GM18508 (cell line): ENCODE data around the gene CD302.
"Not testable (repeated sequence)": the region's sequence is repeated elsewhere in the genome, so short reads cannot be mapped to it uniquely, and the experiment has no call there.

ENCODE experiments used
- ATAC-seq: cut with Tn5 transposase; IDR thresholded peaks from one replicate; pipeline ENCODE4 v1.9.1; 2021; ENCODE audit warnings: moderate number of reproducible peaks; ENCODE audit not compliant: insufficient read depth, unreplicated experiment

Gene CD302

GRCh38 chr2:159755788-159756187, 42.2 kb downstream of the CD302 start:
- ATAC-seq: no peak

DNA sequence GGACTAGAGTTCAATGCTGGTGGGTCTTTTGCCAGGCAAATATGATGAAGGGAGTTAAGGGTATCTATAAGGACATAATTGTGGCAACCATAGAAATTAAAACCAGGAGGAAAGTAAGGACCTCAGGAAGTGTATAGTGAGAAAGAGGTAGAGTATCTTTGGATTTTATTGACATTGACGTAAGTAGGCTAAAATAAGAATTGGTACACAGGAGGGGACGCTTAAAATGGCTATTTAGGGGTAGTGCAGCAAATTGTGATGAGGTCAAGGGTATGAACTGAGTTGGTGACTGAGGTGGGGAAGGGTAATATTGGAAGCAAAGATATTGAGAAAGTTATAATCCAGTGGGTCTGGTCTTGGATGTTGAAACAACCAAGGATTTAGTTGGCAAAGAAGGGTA, 43.0 kb downstream of the CD302 start:
- ATAC-seq: no peak

GRCh38 chr2:159753797-159754196, 44.2 kb downstream of the CD302 start:
- ATAC-seq: no peak

- ATAC-seq: no peak
Measured at GRCh38 chr2:159750873-159751272, 47.1 kb downstream of the CD302 start.

GRCh38 chr2:159748089-159748488, 49.9 kb downstream of the CD302 start:
- no peak for ATAC-seq

GRCh38 chr2:159745237-159745636, 52.8 kb downstream of the CD302 start:
- not testable (repeated sequence) for ATAC-seq

DNA sequence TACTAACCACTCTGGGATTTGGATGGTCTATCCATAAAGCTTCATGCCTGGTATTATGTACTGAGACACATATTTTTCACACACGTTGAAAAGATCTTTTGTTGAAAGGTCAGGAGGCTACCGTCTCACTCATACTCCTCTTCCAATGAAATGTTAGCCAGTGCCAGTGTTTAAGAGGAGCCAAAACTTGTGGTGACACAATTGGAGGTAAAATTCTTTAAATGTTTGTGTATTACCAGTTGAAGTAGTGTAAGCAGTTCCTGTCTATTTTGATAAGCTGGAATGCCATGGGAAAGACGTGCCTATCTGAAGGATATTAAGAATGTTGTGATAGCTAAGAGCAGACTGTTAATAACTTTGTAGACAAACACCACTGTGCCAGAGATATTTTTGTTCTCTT, 53.6 kb downstream of the CD302 start:
- no peak for ATAC-seq

- ATAC-seq: no peak
Measured at GRCh38 chr2:159742846-159743245, 55.2 kb downstream of the CD302 start.

DNA sequence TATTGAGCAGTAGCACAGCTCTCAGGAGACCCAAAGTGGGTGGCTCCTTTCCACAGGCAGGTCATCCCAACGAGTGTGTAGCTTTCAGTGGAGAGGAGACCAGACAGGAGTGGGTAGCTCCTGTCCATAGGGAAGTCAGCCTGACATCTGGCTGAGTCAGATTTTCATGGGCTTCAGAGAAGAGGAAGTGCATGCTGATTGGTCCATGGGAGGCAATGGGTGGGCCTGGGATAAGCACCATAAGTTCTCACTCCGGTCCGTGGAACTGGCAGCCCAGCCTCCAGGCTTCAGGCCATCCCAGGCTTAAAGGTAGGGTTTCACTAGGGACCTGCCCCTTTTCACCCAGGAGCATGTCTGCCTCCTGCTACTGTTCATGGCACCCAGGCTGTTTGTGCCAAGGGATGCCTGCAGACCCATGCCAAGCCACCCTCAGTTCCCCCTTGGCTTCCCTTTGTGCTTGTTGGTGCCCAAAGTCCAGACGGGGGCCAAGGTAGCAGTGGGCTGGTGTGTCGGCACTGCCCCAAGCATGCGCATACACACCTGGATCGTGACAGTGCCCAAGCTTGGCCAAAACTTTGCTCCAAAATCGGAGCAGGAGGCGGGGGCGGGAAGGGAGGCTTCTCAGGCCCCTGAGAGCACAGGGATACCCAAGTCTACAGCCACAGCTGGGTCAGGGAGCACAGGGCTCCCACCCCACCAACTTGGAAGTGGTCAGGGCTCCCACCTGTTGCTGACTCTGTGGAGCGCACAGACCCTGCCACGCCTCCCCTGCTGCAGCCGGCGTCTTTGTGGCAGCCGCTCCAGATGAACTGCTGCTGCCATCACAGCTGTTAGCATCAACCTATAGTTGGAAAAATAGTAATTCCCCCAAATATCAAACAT, 59.3 kb downstream of the CD302 start:
- ATAC-seq: no peak

GRCh38 chr2:159737917-159738296, 60.1 kb downstream of the CD302 start:
- ATAC-seq: no peak

DNA sequence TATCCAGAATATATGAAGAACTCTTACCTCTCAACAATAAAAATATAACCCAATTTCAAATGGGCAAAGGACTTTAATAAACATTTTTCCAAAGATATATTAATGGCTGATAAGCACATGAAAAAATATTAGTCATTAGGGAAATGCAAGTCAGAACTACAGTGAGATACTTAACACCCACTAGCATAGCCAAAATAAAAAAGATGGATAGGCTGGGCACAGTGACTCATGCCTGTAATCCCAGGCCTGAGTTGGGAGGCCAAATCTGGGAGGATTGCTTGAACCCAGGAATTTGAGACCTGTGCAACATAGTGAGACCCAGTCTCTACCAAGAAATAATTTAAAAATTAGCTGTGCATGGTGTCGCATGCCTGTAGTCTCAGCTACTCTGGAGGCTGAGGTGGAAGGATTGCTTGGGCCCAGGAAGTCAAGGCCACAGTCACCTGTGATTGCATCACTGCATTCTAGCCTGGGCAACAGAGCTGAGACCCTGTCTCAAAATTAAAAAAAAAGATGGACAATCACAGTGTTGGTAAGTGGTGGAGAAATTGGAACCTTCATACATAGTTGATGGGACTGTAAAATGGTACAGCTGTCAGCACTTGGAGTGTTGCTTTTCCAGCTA, 60.6 kb downstream of the CD302 start:
- ATAC-seq: no peak

GRCh38 chr2:159736048-159736447, 62.0 kb downstream of the CD302 start:
- no peak for ATAC-seq

GRCh38 chr2:159735648-159736047, 62.4 kb downstream of the CD302 start:
- ATAC-seq: no peak

DNA sequence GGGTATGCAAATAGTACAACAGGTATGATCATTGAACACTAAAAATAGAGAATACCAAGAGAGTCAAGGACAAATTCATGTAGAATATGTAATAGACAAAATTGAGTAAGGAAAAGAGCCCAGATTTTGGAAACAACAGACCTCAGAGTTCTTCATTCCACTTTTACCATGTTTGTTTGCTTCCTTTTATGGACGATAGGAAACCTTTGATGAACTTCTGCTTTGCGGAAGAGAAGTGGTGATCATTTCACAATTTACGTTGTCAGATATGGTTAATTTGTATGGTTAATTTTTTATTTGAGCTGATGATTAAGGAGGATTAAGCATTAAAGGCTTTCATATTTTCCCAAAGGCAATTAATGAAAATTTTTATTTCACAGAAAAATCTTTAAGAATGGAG, 69.4 kb downstream of the CD302 start:
- no peak for ATAC-seq

DNA sequence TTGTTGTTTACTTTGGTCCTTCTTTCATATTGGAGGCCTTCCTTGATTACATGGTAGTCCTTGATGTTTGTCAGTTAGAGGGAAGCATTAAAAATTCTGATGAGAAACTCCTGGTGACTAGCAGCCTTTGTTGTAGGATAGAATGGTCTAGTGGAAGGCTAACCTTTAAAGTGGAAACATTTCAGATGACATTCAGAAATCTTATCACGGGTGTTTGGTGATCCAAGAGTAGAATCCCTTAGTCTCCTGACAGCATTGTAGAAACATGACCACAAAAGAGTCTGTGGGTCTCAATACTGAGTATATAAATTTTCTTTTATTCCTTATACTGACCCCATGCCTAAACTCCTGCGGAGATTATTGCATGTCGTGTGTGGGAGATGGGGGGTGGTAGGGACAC, 72.3 kb downstream of the CD302 start:
- no peak for ATAC-seq

GRCh38 chr2:159724795-159725572, 73.0 kb downstream of the CD302 start:
- not testable (repeated sequence) for ATAC-seq

GRCh38 chr2:159722580-159722979, 75.4 kb downstream of the CD302 start:
- ATAC-seq: no peak

- ATAC-seq: no peak
Measured at GRCh38 chr2:159720676-159721075, 77.3 kb downstream of the CD302 start.
